Transverse colon (tissue), 4 donors: ENCODE data around the gene ZNF416. TPM values are rescaled to one million over a fixed set of nuclear protein-coding genes. Genes with fewer than 3 reads are reported as not detected.

ENCODE experiments used
- DNase-seq: peaks from one replicate; pipeline ENCODE4 v3.0.0-alpha.2; 2019
- H3K27ac ChIP-seq, 4 donors: fragments of 200-600 bp; sonication (generic); 2 replicates each; pipeline ENCODE4 v1.5.1; 2016 to 2018; ENCODE audit warnings: inconsistent platforms in 4 of 4
- H3K27me3 ChIP-seq: fragments of 200-600 bp; sonication (generic); 2 replicates; pipeline ENCODE4 v1.5.1; 2017; ENCODE audit warnings: inconsistent platforms
- H3K36me3 ChIP-seq, 4 donors: fragments of 200-600 bp; sonication (generic); 2 replicates each; pipeline ENCODE4 v1.5.1; 2017 to 2019; ENCODE audit warnings: inconsistent platforms in 4 of 4
- H3K4me1 ChIP-seq, 4 donors: fragments of 200-600 bp; sonication (generic); 2 replicates each; pipeline ENCODE4 v1.5.1; 2017 to 2020; ENCODE audit warnings: inconsistent platforms in 4 of 4
- H3K4me3 ChIP-seq, 4 donors: fragments of 200-600 bp; sonication (generic); 1 replicate in 1 of 4; 2 replicates in 3 of 4; pipeline versions ENCODE4 v1.5.1 to v1.6.1; 2017 to 2019; ENCODE audit warnings: inconsistent platforms in 4 of 4
- H3K9me3 ChIP-seq, 2 donors: fragments of 200-600 bp; sonication (generic); 2 replicates each; pipeline ENCODE4 v1.5.1; 2017 to 2019; ENCODE audit warnings: inconsistent platforms in 2 of 2
- CTCF ChIP-seq, 5 experiments: fragments of 200-600 bp in 3 of 5; fragments of 450-650 bp in 2 of 5; sonication (generic) in 3 of 5; IDR thresholded peaks; 1 replicate in 2 of 5; 2 replicates in 3 of 5; pipeline ENCODE4 v1.5.1; 2016 to 2017; ENCODE audit warnings: antibody characterized with exemption in 5 of 5, inconsistent platforms in 3 of 5, mild to moderate bottlenecking in 2 of 5, moderate library complexity in 1 of 5
- EP300 ChIP-seq: sonication (generic); formaldehyde crosslinking; IDR thresholded peaks from one replicate; pipeline ENCODE4 v1.6.1; 2017; ENCODE audit warnings: antibody characterized with exemption, low read depth
- POLR2A ChIP-seq: fragments of 450-650 bp; IDR thresholded peaks from one replicate; pipeline ENCODE4 v1.6.1; 2016; ENCODE audit warnings: antibody characterized with exemption, mild to moderate bottlenecking, moderate library complexity
- POLR2AphosphoS5 ChIP-seq, 3 donors: sonication (generic); formaldehyde crosslinking; IDR thresholded peaks; one replicate each; pipeline ENCODE4 v1.6.1; 2016; ENCODE audit warnings: antibody characterized with exemption in 3 of 3
- WGBS, 2 donors: methylation state at CpG; one replicate each; pipeline ENCODE4 v1.1.5; 2018; ENCODE audit warnings: low coverage in 1 of 2; 5-methylcytosine and 5-hydroxymethylcytosine counted together
- in situ Hi-C, 4 donors: fragments of 200-750 bp; cut with MboI; loops; one replicate each; pipeline versions ENCODE4 v1.15.0 to v1.15.1; 2017; ENCODE audit warnings: low sequenced_read_pairs in 3 of 4, low pct_ligation_motif_present in 1 of 4, low pct_unique_long_range_greater_than_20kb in 1 of 4
- intact Hi-C: fragments of 100-400 bp; cut with DNase I; formaldehyde crosslinking; loops from one replicate; pipeline ENCODE4 v1.15.1; 2023; ENCODE audit warnings: low total_unique reads
- total RNA-seq, 4 donors: library from RNA; depleted of rRNA; stranded (reverse); fragments of >200 nt; gene quantifications; one replicate each; pipeline ENCODE4 v1.1.0, GENCODE V29; 2016

Gene ZNF416
- total RNA-seq, 4 donors from 2014 or later, result 2.2 to 17.6 (median 3.0) TPM

GRCh38 chr19:57563547-57563946 lies 15.2 kb downstream of the ZNF416 start:
- DNase-seq, result no peak
- no peak overlapping the region for H3K27ac ChIP-seq
- intact Hi-C loops (no loop called here), in situ Hi-C loops (no loop called here)
- 57 to 63% methylated on average over 1 of the region's 1 CpG for WGBS, 2 donors
- no peaks in the 10 kb centered on the region for H3K36me3 ChIP-seq
- H3K9me3 ChIP-seq, result peaks cover 47 to 67% of the 10 kb centered on the region in 2 donors
- H3K27me3 ChIP-seq, result no peaks in the 10 kb centered on the region
- TF ChIP-seq POLR2A, result no peak
- TF ChIP-seq EP300, result no peak
- no peak for TF ChIP-seq CTCF (IDR thresholded peaks at IDR 0.05)
- H3K4me3 ChIP-seq, result no peak overlapping the region
- peaks cover 0 to 11% (median 10%) of the 10 kb centered on the region in 4 donors for H3K4me1 ChIP-seq

- 48 to 63% methylated on average over 3 to 23 of the region's 23 CpGs for WGBS, 2 donors
- Histone ChIP-seq H3K27ac (peak overlapping the region in 3 of 4 donors; percentile 59 to 78 (median 66)), H3K9me3 (peaks cover 22 to 42% of the 10 kb centered on the region in 2 donors), H3K4me1 (peaks cover 0 to 17% (median 12%) of the 10 kb centered on the region in 4 donors), H3K4me3 (peak overlapping the region in 3 of 4 donors; percentile 92 to 93 (median 93)), H3K27me3 (no peaks in the 10 kb centered on the region), H3K36me3 (peaks cover 0 to 13% (median 6%) of the 10 kb centered on the region in 4 donors)
- intact Hi-C loops, result no loop called here
- in situ Hi-C loops, result no loop called here
- no peak for TF ChIP-seq CTCF (IDR thresholded peaks at IDR 0.05)
- TF ChIP-seq POLR2A, result no peak
- TF ChIP-seq EP300, result no peak
- TF ChIP-seq POLR2AphosphoS5 (IDR thresholded peaks at IDR 0.05), result no peak
- DNase-seq, result no peak
These were observed 18.6 kb downstream of the ZNF416 start for GRCh38 chr19:57560049-57560491.

- DNase-seq, result peak; percentile 92
- TF ChIP-seq POLR2A (peak; percentile 56), POLR2AphosphoS5 (IDR thresholded peaks at IDR 0.05) (peak; percentile 70 to 71 (median 71)), EP300 (no peak)
- peaks cover 0 to 17% (median 12%) of the 10 kb centered on the region in 4 donors for H3K4me1 ChIP-seq
- intact Hi-C loops (no loop called here), in situ Hi-C loops (no loop called here)
- H3K27me3 ChIP-seq, result no peaks in the 10 kb centered on the region
- WGBS, 2 donors, result 0% methylated on average over 26 of the region's 56 CpGs; no CpG with 5 or more reads in 1 of the 2 donors
- H3K4me3 ChIP-seq, result peak within 1 kb of the TSS; percentile 92 to 96 (median 93)
- peaks cover 0 to 18% (median 9%) of the 10 kb centered on the region in 4 donors for H3K36me3 ChIP-seq
- peak within 1 kb of the TSS; percentile 59 to 78 (median 68) for H3K27ac ChIP-seq
- H3K9me3 ChIP-seq, result peaks cover 16 to 41% of the 10 kb centered on the region in 2 donors
These were observed 19.2 kb downstream of the ZNF416 start, which contains the start of gene ZNF550 for GRCh38 chr19:57559404-57560025. ZNF550 (minus strand) TSS chr19:57559863; CDS start chr19:57559682, 181 bp downstream.

DNA sequence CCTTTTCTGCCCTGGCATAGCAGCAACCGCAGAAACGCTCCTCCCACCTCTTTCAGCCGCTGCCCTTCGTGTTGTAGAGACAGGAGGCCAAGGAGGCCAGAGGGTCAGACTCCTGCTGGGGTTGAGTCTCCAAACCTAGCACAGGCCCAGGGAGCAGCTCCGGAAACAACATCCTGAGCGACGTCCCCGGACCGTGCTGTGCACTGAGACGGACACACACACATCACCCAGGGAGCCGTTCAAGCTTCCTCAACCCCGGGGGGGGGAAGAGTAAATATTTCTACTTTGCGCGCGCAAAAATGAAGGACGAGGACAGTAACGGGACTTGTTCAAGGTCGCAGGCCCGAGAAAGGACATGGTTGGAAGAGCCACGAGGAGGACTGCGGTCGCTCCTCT lies 19.7 kb downstream of the ZNF416 start:
- WGBS, 2 donors, result 1% methylated on average over 22 of the region's 22 CpGs; no CpG with 5 or more reads in 1 of the 2 donors
- peak; percentile 10 for DNase-seq
- peak overlapping the region; percentile 92 to 96 (median 93) for H3K4me3 ChIP-seq
- H3K4me1 ChIP-seq, result peaks cover 0 to 17% (median 12%) of the 10 kb centered on the region in 4 donors
- intact Hi-C loops (no loop called here), in situ Hi-C loops (no loop called here)
- peaks cover 13 to 41% of the 10 kb centered on the region in 2 donors for H3K9me3 ChIP-seq
- no peaks in the 10 kb centered on the region for H3K27me3 ChIP-seq
- TF ChIP-seq POLR2AphosphoS5 (IDR thresholded peaks at IDR 0.05), result no peak
- TF ChIP-seq EP300, result no peak
- no peak for TF ChIP-seq POLR2A
- peaks cover 0 to 23% (median 11%) of the 10 kb centered on the region in 4 donors for H3K36me3 ChIP-seq
- H3K27ac ChIP-seq, result peak overlapping the region; percentile 59 to 78 (median 68)

GRCh38 chr19:57558525-57558924 lies 20.2 kb downstream of the ZNF416 start:
- Histone ChIP-seq H3K4me1 (peaks cover 0 to 17% (median 12%) of the 10 kb centered on the region in 4 donors), H3K9me3 (peaks cover 12 to 44% of the 10 kb centered on the region in 2 donors), H3K4me3 (peak overlapping the region in 2 of 4 donors; percentile 93), H3K36me3 (peaks cover 0 to 27% (median 13%) of the 10 kb centered on the region in 4 donors), H3K27me3 (no peaks in the 10 kb centered on the region), H3K27ac (no peak overlapping the region)
- intact Hi-C loops (no loop called here), in situ Hi-C loops (no loop called here)
- WGBS, 2 donors, result 38% methylated on average over 5 to 6 of the region's 6 CpGs
- TF ChIP-seq EP300, result no peak
- no peak for TF ChIP-seq CTCF (IDR thresholded peaks at IDR 0.05)
- TF ChIP-seq POLR2A, result no peak
- no peak for TF ChIP-seq POLR2AphosphoS5 (IDR thresholded peaks at IDR 0.05)
- no peak for DNase-seq
